Mesenchymal stem cell (in vitro differentiated cells and primary cell): Measurements from ENCODE around the gene CYP11A1.

Experiments used
- DNase-seq: peaks from one replicate; pipeline ENCODE4 v3.0.0-alpha.2; 2013
- H2AFZ ChIP-seq: one replicate; pipeline ENCODE4 v1.6.1; 2013; ENCODE audit warnings: low read depth, mild to moderate bottlenecking, control low read depth, inconsistent platforms, low read length, moderate library complexity
- H2AK5ac ChIP-seq: 2 replicates; pipeline ENCODE4 v1.6.1; 2013; ENCODE audit warnings: low read length, moderate library complexity, mild to moderate bottlenecking, inconsistent platforms; ENCODE audit not compliant: severe bottlenecking
- H2BK120ac ChIP-seq: one replicate; pipeline ENCODE4 v1.6.1; 2013; ENCODE audit warnings: low read depth, mild to moderate bottlenecking, inconsistent platforms, low read length, moderate library complexity
- H2BK12ac ChIP-seq, 2 experiments: one replicate each; pipeline ENCODE4 v1.6.1; 2013; ENCODE audit warnings: inconsistent platforms in 2 of 2, low read length in 2 of 2, mild to moderate bottlenecking in 2 of 2, moderate library complexity in 2 of 2, control low read depth in 1 of 2
- H2BK15ac ChIP-seq: one replicate; pipeline ENCODE4 v1.6.1; 2013; ENCODE audit warnings: mild to moderate bottlenecking, low read depth, inconsistent platforms; ENCODE audit not compliant: poor library complexity, severe bottlenecking
- H2BK5ac ChIP-seq: 2 replicates; pipeline ENCODE4 v1.6.1; 2013; ENCODE audit warnings: low read depth, mild to moderate bottlenecking, low read length, control low read depth, inconsistent platforms; ENCODE audit not compliant: poor library complexity, severe bottlenecking
- H3K14ac ChIP-seq, 2 experiments: one replicate each; pipeline ENCODE4 v1.6.1; 2013; ENCODE audit warnings: inconsistent platforms in 2 of 2, low read length in 2 of 2, control low read depth in 1 of 2, mild to moderate bottlenecking in 1 of 2, moderate library complexity in 1 of 2
- H3K18ac ChIP-seq, 2 experiments: one replicate each; pipeline ENCODE4 v1.6.1; 2013; ENCODE audit warnings: inconsistent platforms in 2 of 2, low read length in 2 of 2, control low read depth in 1 of 2, low read depth in 1 of 2, mild to moderate bottlenecking in 1 of 2
- H3K23ac ChIP-seq, 2 experiments: one replicate each; pipeline ENCODE4 v1.6.1; 2013; ENCODE audit warnings: inconsistent platforms in 2 of 2, low read length in 2 of 2, mild to moderate bottlenecking in 2 of 2, moderate library complexity in 2 of 2, control low read depth in 1 of 2
- H3K27ac ChIP-seq: 2 replicates; pipeline ENCODE4 v1.5.1; 2013; ENCODE audit warnings: mild to moderate bottlenecking, moderate library complexity, low read length, control low read depth, inconsistent platforms; ENCODE audit not compliant: poor library complexity, severe bottlenecking
- H3K27me3 ChIP-seq, 2 experiments: 2 replicates each; pipeline versions ENCODE4 v1.6.1 to v1.7.0; 2013; ENCODE audit warnings: low read length in 2 of 2, mild to moderate bottlenecking in 2 of 2, moderate library complexity in 2 of 2, control low read depth in 1 of 2, inconsistent platforms in 1 of 2; ENCODE audit not compliant: control insufficient read depth in 1 of 2, insufficient read depth in 1 of 2
- H3K36me3 ChIP-seq, 2 experiments: 2 replicates each; pipeline versions ENCODE4 v1.6.1 to v1.7.0; 2013; ENCODE audit warnings: low read length in 2 of 2, control low read depth in 1 of 2, inconsistent platforms in 1 of 2, low read depth in 1 of 2, mild to moderate bottlenecking in 1 of 2; ENCODE audit not compliant: insufficient read depth in 2 of 2, control insufficient read depth in 1 of 2
- H3K4ac ChIP-seq, 2 experiments: one replicate each; pipeline ENCODE4 v1.6.1; 2013; ENCODE audit warnings: inconsistent platforms in 2 of 2, low read length in 2 of 2, mild to moderate bottlenecking in 2 of 2, moderate library complexity in 2 of 2, control low read depth in 1 of 2, low read depth in 1 of 2
- H3K4me1 ChIP-seq: 2 replicates; pipeline ENCODE4 v1.6.1; 2013; ENCODE audit warnings: low read depth, low read length, control low read depth; ENCODE audit not compliant: control insufficient read depth, insufficient read depth
- H3K4me2 ChIP-seq: 2 replicates; pipeline ENCODE4 v1.6.1; 2013; ENCODE audit warnings: low read length, mild to moderate bottlenecking, inconsistent platforms; ENCODE audit not compliant: poor library complexity, severe bottlenecking
- H3K4me3 ChIP-seq, 2 experiments: 2 replicates each; pipeline versions ENCODE4 v1.5.1 to v1.7.0; 2013; ENCODE audit warnings: low read length in 2 of 2, mild to moderate bottlenecking in 2 of 2, control low read depth in 1 of 2, low read depth in 1 of 2; ENCODE audit not compliant: insufficient read depth in 1 of 2
- H3K79me1 ChIP-seq: replicated peaks from 2 replicates; pipeline ENCODE4 v1.6.1; 2013; ENCODE audit warnings: mild to moderate bottlenecking, control low read depth, low read length, inconsistent platforms; ENCODE audit not compliant: poor library complexity, severe bottlenecking
- H3K9ac ChIP-seq: 2 replicates; pipeline ENCODE4 v1.7.0; 2013; ENCODE audit warnings: mild to moderate bottlenecking, low read length, moderate library complexity
- H3K9me3 ChIP-seq: 2 replicates; pipeline ENCODE4 v1.7.0; 2013; ENCODE audit warnings: mild to moderate bottlenecking, low read length; ENCODE audit not compliant: control insufficient read depth
- H4K8ac ChIP-seq: one replicate; pipeline ENCODE4 v1.6.1; 2013; ENCODE audit warnings: inconsistent platforms, mild to moderate bottlenecking, low read length, moderate library complexity
- H4K91ac ChIP-seq: one replicate; pipeline ENCODE4 v1.6.1; 2013; ENCODE audit warnings: mild to moderate bottlenecking, low read length, inconsistent platforms
- WGBS: methylation state at CpG from one replicate; pipeline ENCODE4 v1.1.7; 2013; ENCODE audit warnings: mixed read lengths; 5-methylcytosine and 5-hydroxymethylcytosine counted together

CYP11A1 gene

DNA sequence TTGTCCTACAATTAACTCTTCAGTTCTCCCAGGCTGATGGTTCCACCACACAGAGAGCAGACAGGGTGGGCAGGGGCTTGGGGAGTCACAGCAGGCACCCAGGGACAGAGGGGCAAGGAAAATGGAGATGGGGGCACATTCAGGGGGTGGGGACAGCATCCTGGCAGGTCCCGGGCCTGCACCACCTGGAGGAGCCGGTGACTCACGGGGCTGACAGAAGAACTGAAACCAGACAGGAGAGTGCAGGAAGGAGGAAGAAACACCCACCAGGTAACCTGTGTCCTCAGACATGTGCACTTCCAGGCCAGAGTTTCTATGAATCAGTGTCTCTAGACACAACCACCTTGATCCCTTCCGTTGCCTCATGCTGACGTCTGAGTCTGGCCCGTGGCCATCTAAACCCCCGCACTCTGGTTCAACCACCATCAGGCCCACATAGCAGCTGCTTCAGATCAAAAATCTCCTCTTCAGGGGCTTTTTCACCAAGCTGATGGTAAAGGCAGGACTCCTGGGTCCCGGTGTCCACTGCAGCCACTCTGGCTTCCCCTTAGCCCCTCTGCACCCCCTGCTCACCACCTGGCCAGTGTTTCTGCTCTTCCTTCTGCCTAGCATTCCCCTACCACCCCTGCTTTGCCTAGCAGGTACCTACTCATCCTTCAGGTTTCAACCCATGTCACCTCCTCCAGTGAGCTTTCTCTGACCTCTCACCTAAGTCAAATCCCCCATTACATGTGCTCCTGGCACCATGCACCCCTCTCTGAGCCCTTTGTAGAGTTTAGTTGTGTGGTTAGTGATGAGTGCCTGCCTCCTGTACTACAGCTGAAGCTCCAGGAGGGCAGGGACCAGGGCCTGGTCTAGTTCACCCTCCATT lies 16.5 kb upstream of the CYP11A1 start:
- Histone ChIP-seq H2BK5ac (no peak overlapping the region), H3K14ac (no peak overlapping the region), H3K27ac (no peak overlapping the region), H2BK12ac (no peak overlapping the region), H3K79me1 (peaks cover 1% of the 10 kb centered on the region), H3K18ac (no peak overlapping the region), H2BK15ac (no peak overlapping the region), H3K36me3 (peaks cover 0 to 2% of the 10 kb centered on the region in 2 experiments), H3K27me3 (no peaks in the 10 kb centered on the region), H2AK5ac (peak overlapping the region; percentile 38), H2BK120ac (no peak overlapping the region), H3K4me1 (peaks cover 56% of the 10 kb centered on the region), H4K8ac (peak overlapping the region; percentile 29), H3K4me2 (no peak overlapping the region), H3K9me3 (no peaks in the 10 kb centered on the region), H3K4ac (no peak overlapping the region), H3K4me3 (no peak overlapping the region), H3K9ac (peak overlapping the region; percentile 29), H2AFZ (no peak overlapping the region), H4K91ac (no peak overlapping the region), H3K23ac (no peak overlapping the region)
- no peak for DNase-seq
- 81% methylated on average over 8 of the region's 8 CpGs for WGBS

DNA sequence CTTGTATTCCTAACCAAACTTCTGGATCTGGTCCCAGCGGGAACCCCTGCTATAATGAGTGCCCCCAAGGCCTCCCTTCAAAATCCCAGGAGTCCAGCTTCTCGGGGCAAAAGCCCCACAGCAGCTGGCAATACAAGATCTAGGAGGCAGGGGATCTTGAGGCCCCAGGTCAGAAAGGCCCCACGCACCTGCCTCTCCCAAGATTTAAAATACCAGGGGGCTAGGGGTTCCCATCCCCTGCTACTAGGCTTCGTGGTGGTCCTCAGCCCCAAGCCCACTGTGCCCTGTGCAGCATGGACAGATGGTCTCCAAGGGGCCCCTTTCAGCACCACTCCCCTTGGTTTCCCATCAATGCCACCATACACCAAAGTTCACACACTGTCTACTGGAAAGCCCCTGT lies 15.8 kb upstream of the CYP11A1 start:
- H3K4me2 ChIP-seq, result no peak overlapping the region
- H3K4me3 ChIP-seq, result no peak overlapping the region
- no peak overlapping the region for H4K91ac ChIP-seq
- peak overlapping the region; percentile 60 for H3K9ac ChIP-seq
- no peak overlapping the region for H2BK12ac ChIP-seq
- no peaks in the 10 kb centered on the region for H3K9me3 ChIP-seq
- peaks cover 51% of the 10 kb centered on the region for H3K4me1 ChIP-seq
- no peak overlapping the region for H3K23ac ChIP-seq
- no peak overlapping the region for H3K14ac ChIP-seq
- no peak overlapping the region for H2BK15ac ChIP-seq
- DNase-seq, result no peak
- H3K27ac ChIP-seq, result no peak overlapping the region
- H3K18ac ChIP-seq, result no peak overlapping the region
- H3K27me3 ChIP-seq, result no peaks in the 10 kb centered on the region
- H2AFZ ChIP-seq, result no peak overlapping the region
- H2BK5ac ChIP-seq, result peak overlapping the region; percentile 10
- no peak overlapping the region for H4K8ac ChIP-seq
- H2BK120ac ChIP-seq, result no peak overlapping the region
- no peak overlapping the region for H3K4ac ChIP-seq
- H3K79me1 ChIP-seq, result peaks cover 1% of the 10 kb centered on the region
- 92% methylated on average over 4 of the region's 4 CpGs for WGBS
- H3K36me3 ChIP-seq, result peaks cover 0 to 2% of the 10 kb centered on the region in 2 experiments
- H2AK5ac ChIP-seq, result peak overlapping the region; percentile 69

DNA sequence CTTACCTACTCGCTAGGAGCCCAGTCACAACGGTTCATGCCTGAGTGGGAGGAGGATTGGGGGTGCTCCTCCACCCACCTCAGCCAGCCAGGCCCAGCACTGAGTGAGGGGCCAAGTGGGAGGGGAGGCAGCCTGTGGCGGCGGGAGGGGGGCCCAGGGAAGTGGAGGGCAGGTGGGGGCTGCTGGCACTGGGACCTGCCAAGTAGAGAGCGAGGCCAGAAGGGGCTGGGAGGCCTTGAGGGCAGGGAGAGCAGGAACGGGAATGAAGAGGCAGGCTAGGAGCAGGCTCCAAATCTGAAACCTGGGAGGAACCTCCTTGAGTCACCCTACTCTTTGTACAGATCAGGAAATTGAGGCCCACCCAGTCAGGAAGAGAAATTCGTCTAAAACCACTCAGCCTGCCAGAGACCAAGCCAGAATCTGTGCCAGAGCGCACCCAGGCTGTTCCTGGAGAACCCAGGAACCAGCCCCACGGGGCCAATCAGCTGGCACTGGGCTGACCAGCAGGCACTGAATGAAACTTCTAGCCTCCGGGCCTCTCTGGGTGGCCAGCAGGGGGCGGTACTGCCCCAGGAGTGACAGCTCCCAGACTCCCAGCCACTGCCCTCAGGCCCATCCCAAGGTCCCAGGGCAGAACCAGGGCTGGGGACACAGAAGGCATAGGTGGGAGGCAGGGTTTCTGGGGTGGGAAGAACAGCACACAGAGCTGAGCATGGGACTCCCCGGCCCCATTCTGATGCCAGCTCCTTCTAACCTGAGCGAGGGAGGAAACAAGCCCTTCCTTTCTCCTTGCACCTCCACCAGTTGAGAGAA lies 14.8 kb upstream of the CYP11A1 start:
- Histone ChIP-seq H2BK120ac (no peak overlapping the region), H3K79me1 (peaks cover 1% of the 10 kb centered on the region), H3K9me3 (no peaks in the 10 kb centered on the region), H2AK5ac (peak overlapping the region; percentile 46), H3K18ac (no peak overlapping the region), H2BK5ac (no peak overlapping the region), H3K14ac (no peak overlapping the region), H3K23ac (no peak overlapping the region), H3K27me3 (no peaks in the 10 kb centered on the region), H2AFZ (no peak overlapping the region), H2BK12ac (no peak overlapping the region), H4K91ac (no peak overlapping the region), H3K27ac (no peak overlapping the region), H3K4me2 (no peak overlapping the region), H2BK15ac (no peak overlapping the region), H3K4me3 (no peak overlapping the region), H4K8ac (no peak overlapping the region), H3K4me1 (peaks cover 44% of the 10 kb centered on the region), H3K4ac (no peak overlapping the region), H3K36me3 (peaks cover 0 to 2% of the 10 kb centered on the region in 2 experiments), H3K9ac (peak overlapping the region; percentile 60)
- WGBS, result 45% methylated on average over 11 of the region's 13 CpGs
- DNase-seq, result peak; percentile 77

DNA sequence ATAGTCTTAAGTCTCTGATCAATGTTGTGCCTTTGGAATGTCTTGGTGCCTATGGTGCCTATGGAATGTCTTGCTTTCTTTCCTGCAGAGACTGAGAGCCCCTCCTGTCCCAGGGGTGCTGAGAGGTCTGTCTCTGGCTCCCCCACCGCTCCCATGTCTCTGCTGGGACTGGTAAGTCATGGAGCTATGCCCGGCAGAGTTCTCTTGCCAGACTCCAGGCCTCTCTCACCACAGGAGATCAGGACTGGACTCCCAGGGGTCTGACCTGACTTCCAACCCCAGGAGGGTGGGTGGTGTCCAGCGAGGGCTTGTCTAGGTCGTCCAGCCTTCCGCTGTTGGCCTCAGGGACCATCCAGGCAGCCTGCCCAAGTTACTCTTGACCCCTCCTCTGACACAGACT lies 14.0 kb upstream of the CYP11A1 start:
- no peak overlapping the region for H2BK120ac ChIP-seq
- no peak overlapping the region for H2BK15ac ChIP-seq
- no peak overlapping the region for H2AFZ ChIP-seq
- H3K18ac ChIP-seq, result no peak overlapping the region
- no peak overlapping the region for H2AK5ac ChIP-seq
- no peak overlapping the region for H2BK12ac ChIP-seq
- H4K91ac ChIP-seq, result no peak overlapping the region
- peak overlapping the region; percentile 27 for H4K8ac ChIP-seq
- H3K4me3 ChIP-seq, result no peak overlapping the region
- no peak overlapping the region for H3K4me2 ChIP-seq
- no peak for DNase-seq
- H3K36me3 ChIP-seq, result peaks cover 0 to 2% of the 10 kb centered on the region in 2 experiments
- H3K4ac ChIP-seq, result no peak overlapping the region
- no peak overlapping the region for H3K27ac ChIP-seq
- WGBS, result 83% methylated on average over 4 of the region's 5 CpGs
- H3K4me1 ChIP-seq, result peaks cover 36% of the 10 kb centered on the region
- peak overlapping the region; percentile 39 for H3K9ac ChIP-seq
- no peak overlapping the region for H3K23ac ChIP-seq
- H3K79me1 ChIP-seq, result peaks cover 1% of the 10 kb centered on the region
- H3K27me3 ChIP-seq, result no peaks in the 10 kb centered on the region
- no peak overlapping the region for H2BK5ac ChIP-seq
- no peaks in the 10 kb centered on the region for H3K9me3 ChIP-seq
- no peak overlapping the region for H3K14ac ChIP-seq
